GM12873 (cell line): Measurements from ENCODE around the gene TIRAP.
A peak's percentile ranks its signal among the peaks of the same experiment; 100 is the strongest.

Experiments used
- CTCF ChIP-seq: IDR thresholded peaks from 2 replicates; pipeline ENCODE4 v1.5.1; 2012; ENCODE audit warnings: low read depth, mild to moderate bottlenecking, moderate library complexity, low read length, control low read depth; ENCODE audit not compliant: insufficient read depth; ENCODE audit errors: missing control alignments

Gene TIRAP

GRCh38 chr11:126305699-126306098 is 22.8 kb downstream of the TIRAP start:
- no peak for TF ChIP-seq CTCF

- peak; percentile 41 for TF ChIP-seq CTCF
Observed at GRCh38 chr11:126307706-126308105, 24.8 kb downstream of the TIRAP start.

GRCh38 chr11:126308271-126308671 is 25.4 kb downstream of the TIRAP start:
- no peak for TF ChIP-seq CTCF

- peak; percentile 96 for TF ChIP-seq CTCF
Observed at GRCh38 chr11:126310200-126310991, 27.5 kb downstream of the TIRAP start.

GRCh38 chr11:126310992-126311310 is 28.1 kb downstream of the TIRAP start:
- no peak for TF ChIP-seq CTCF

- peak; percentile 15 for TF ChIP-seq CTCF
Observed at GRCh38 chr11:126311401-126312291, 28.8 kb downstream of the TIRAP start.

GRCh38 chr11:126312961-126313360 is 30.1 kb downstream of the TIRAP start:
- no peak for TF ChIP-seq CTCF
